Lower lobe of right lung (tissue), 2 donors: ENCODE measurements around the gene SKP1. TPM values are rescaled to one million over a fixed set of nuclear protein-coding genes. Genes with fewer than 3 reads are reported as not detected.

Source experiments
- ATAC-seq, 2 donors: fragments of 200-7000 bp; cut with Tn5 transposase; one replicate each; pipeline ENCODE4 v1.9.1; 2020 to 2022; ENCODE audit warnings: mild to moderate bottlenecking in 2 of 2, moderate library complexity in 2 of 2
- DNase-seq: peaks from one replicate; pipeline ENCODE4 v3.0.0-alpha.2; 2020
- H3K27ac ChIP-seq: fragments of 200-600 bp; one replicate; pipeline ENCODE4 v1.8.0; 2022
- H3K27me3 ChIP-seq: fragments of 200-600 bp; one replicate; pipeline ENCODE4 v1.8.0; 2022; ENCODE audit warnings: low read depth
- H3K36me3 ChIP-seq: fragments of 200-600 bp; one replicate; pipeline ENCODE4 v1.8.0; 2022; ENCODE audit warnings: mild to moderate bottlenecking
- H3K4me1 ChIP-seq: fragments of 200-600 bp; one replicate; pipeline ENCODE4 v1.8.0; 2022
- H3K4me3 ChIP-seq: fragments of 200-600 bp; one replicate; pipeline ENCODE4 v1.8.0; 2022; ENCODE audit warnings: mild to moderate bottlenecking
- H3K9me3 ChIP-seq: fragments of 200-600 bp; one replicate; pipeline ENCODE4 v1.8.0; 2022
- intact Hi-C: fragments of 100-400 bp; cut with DNase I; formaldehyde crosslinking; loops from one replicate; pipeline ENCODE4 v1.11.0; 2022
- total RNA-seq: library from RNA; stranded (reverse); fragmentation: NEBNext Ultra II Directional; extraction: Animal tissue kit (Norgen Biotek cat#: 25700); gene quantifications from one replicate; pipeline ENCODE4 v1.2.1, GENCODE V29; 2021
- TF ChIP-seq, protein P1 (sequence below): fragments of 200-600 bp; IDR thresholded peaks from one replicate; pipeline ENCODE4 v1.8.0; 2022; ENCODE audit warnings: antibody characterized with exemption, mild to moderate bottlenecking
- donor health status: DM: no; HTN: yes; CAD: no; lungs with severe emphysema.

Gene SKP1
- total RNA-seq, 1 donor from 2014 or later = 249 TPM

DNA sequence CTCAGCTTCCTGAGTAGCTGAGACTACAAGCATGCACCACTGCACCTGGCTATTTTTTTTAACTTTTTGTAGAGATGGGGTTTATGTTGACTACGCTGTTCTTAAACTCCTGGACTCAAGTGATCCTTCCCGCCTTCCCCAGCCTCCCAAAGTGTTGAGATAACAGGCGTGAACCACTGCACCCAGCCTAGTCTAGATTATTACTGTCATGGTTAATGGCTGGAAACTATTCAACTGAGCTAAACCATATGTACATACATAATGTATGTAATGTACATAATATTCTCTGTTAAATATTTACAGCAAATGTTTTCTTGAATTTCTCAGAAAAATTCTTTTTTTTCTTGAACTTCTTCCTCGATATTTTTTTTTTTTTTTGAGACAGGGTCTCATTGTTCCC lies 27.8 kb upstream of the SKP1 start:
- no peak for ATAC-seq
- H3K36me3 ChIP-seq = peaks cover 59% of the 10 kb centered on the region
- H3K27me3 ChIP-seq = no peaks in the 10 kb centered on the region
- TF ChIP-seq, protein P1, sequence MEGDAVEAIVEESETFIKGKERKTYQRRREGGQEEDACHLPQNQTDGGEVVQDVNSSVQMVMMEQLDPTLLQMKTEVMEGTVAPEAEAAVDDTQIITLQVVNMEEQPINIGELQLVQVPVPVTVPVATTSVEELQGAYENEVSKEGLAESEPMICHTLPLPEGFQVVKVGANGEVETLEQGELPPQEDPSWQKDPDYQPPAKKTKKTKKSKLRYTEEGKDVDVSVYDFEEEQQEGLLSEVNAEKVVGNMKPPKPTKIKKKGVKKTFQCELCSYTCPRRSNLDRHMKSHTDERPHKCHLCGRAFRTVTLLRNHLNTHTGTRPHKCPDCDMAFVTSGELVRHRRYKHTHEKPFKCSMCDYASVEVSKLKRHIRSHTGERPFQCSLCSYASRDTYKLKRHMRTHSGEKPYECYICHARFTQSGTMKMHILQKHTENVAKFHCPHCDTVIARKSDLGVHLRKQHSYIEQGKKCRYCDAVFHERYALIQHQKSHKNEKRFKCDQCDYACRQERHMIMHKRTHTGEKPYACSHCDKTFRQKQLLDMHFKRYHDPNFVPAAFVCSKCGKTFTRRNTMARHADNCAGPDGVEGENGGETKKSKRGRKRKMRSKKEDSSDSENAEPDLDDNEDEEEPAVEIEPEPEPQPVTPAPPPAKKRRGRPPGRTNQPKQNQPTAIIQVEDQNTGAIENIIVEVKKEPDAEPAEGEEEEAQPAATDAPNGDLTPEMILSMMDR = no peak
- no peak overlapping the region for H3K27ac ChIP-seq
- intact Hi-C loops = no loop called here
- peaks cover 18% of the 10 kb centered on the region for H3K4me1 ChIP-seq
- no peak overlapping the region for H3K4me3 ChIP-seq
- no peak for DNase-seq
- H3K9me3 ChIP-seq = no peaks in the 10 kb centered on the region

DNA sequence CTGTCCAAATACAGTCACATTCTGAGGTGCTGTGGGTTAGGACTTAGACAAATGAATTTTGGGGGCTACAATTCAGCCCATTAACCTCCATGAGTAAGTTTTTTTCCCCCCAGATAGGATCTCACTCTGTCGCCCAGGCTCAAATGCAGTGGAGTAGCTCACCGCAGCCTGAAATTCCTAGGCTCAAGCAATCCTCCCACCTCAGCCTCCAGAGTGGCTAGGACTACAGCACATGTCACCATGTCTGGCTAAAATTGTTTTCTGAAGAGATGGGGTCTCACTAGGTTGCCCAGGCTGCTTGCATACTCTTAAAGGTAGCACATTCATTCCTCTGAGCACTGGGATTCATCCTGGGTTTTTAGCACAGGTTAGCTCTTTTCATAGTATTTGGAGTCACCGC lies 26.9 kb upstream of the SKP1 start:
- peaks cover 9% of the 10 kb centered on the region for H3K4me1 ChIP-seq
- DNase-seq (no peak), ATAC-seq (no peak)
- no peaks in the 10 kb centered on the region for H3K9me3 ChIP-seq
- intact Hi-C loops = no loop called here
- H3K27me3 ChIP-seq = no peaks in the 10 kb centered on the region
- H3K4me3 ChIP-seq = no peak overlapping the region
- peaks cover 68% of the 10 kb centered on the region for H3K36me3 ChIP-seq
- TF ChIP-seq, protein P1 = no peak
- H3K27ac ChIP-seq = no peak overlapping the region

DNA sequence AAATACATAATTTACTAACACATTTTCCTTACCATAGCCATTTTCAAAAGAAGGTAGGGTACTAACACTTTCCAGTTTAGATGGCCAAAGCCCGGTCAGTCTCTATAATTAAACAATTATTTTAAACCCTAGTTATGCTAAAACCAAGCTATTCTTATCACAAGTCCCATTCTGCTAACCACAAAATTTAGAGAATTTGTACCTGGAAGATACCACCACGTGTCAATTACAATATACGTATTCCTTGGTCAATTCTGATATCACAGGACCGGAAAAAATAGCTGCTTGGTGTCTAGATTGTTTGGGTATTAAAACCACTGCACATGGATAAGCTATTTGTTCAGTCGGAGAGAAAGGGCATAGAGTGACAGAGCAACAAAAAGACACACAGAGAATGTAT lies 18.9 kb upstream of the SKP1 start:
- no peaks in the 10 kb centered on the region for H3K9me3 ChIP-seq
- H3K4me3 ChIP-seq = no peak overlapping the region
- no peak overlapping the region for H3K27ac ChIP-seq
- intact Hi-C loops = no loop called here
- DNase-seq (no peak), ATAC-seq (no peak)
- TF ChIP-seq, protein P1 = no peak
- no peaks in the 10 kb centered on the region for H3K4me1 ChIP-seq
- no peaks in the 10 kb centered on the region for H3K27me3 ChIP-seq
- H3K36me3 ChIP-seq = peaks cover 51% of the 10 kb centered on the region

DNA sequence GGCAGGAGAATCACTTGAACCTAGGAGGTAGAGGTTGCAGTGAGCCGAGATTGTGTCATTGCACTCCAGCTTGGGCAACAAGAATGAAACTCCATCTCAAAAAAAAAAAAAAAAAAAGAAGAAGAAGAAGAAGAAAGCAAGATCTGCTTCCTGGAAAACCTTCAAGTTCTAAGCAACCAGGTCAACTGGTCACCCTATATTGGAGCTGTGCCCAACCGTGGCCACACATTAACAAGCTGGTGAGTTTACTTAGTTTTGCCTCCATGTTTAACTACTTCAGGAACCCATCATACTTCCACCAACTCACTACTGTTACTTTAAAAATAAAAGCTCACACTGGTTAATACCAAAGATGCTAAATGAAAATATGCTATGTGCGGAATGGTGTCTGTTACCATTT lies 12.3 kb upstream of the SKP1 start:
- DNase-seq (no peak), ATAC-seq (no peak)
- Histone ChIP-seq H3K4me3 (no peak overlapping the region), H3K36me3 (no peaks in the 10 kb centered on the region), H3K4me1 (no peaks in the 10 kb centered on the region), H3K27ac (no peak overlapping the region), H3K27me3 (no peaks in the 10 kb centered on the region), H3K9me3 (no peaks in the 10 kb centered on the region)
- intact Hi-C loops = loop anchor here (5.0 kb wide), 1 partner anchor 98 kb away; no protein-coding TSS in a partner anchor
- TF ChIP-seq, protein P1 = no peak

DNA sequence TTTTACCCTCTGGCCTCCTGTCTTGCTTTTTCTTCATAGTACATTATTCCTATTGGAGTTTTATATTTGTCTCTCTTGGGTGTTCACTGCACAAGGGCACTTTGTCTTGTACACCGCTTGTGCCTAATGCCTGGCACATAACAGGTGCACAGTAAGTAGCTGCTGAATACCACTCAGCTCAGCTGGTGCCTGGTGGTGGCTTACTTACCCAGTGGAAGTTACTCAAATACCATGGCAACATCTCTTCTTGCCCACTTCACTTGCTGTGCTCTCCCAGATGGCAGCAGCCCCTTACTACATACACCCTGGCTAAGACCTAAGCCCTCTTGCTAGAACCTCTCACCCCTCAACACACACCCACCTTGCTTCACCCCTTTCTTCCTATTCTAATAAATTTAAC lies 11.3 kb upstream of the SKP1 start:
- Histone ChIP-seq H3K4me1 (no peaks in the 10 kb centered on the region), H3K4me3 (no peak overlapping the region), H3K27ac (no peak overlapping the region), H3K36me3 (no peaks in the 10 kb centered on the region), H3K27me3 (no peaks in the 10 kb centered on the region), H3K9me3 (no peaks in the 10 kb centered on the region)
- ATAC-seq (no peak), DNase-seq (no peak)
- TF ChIP-seq, protein P1 = no peak
- intact Hi-C loops = loop anchor here (5.0 kb wide), 1 partner anchor 99 kb away; no protein-coding TSS in a partner anchor
